Measurements from ENCODE around the gene CNGA2.

GRCh38 chrX:151711154-151711553 is 23.4 kb upstream of the CNGA2 start:
- TF ChIP-seq POLR2AphosphoS5 (IDR thresholded peaks at IDR 0.05; ENCODE audit: low read length) (no peak), BCL3 (IDR thresholded peaks at IDR 0.05; ENCODE audit: borderline replicate concordance, insufficient read depth, low read depth, low read length, poor library complexity, severe bottlenecking) (no peak), FOXK2 (IDR thresholded peaks at IDR 0.05) (no peak), EZH2 (IDR thresholded peaks at IDR 0.05; ENCODE audit: borderline replicate concordance, control insufficient read depth, low read depth, low read length) (no peak), ESRRA (IDR thresholded peaks at IDR 0.05; ENCODE audit: low read length) (no peak), POLR2A (IDR thresholded peaks at IDR 0.05; ENCODE audit: low read depth, low read length) (no peak), ZNF274 (IDR thresholded peaks at IDR 0.05; ENCODE audit: insufficient read depth, insufficient read length) (no peak), POLR2AphosphoS2 (IDR thresholded peaks at IDR 0.05; ENCODE audit: low read depth, low read length) (no peak), ZBED1 (IDR thresholded peaks at IDR 0.05; ENCODE audit: borderline replicate concordance) (no peak)
- TF ChIP-seq, protein P1, sequence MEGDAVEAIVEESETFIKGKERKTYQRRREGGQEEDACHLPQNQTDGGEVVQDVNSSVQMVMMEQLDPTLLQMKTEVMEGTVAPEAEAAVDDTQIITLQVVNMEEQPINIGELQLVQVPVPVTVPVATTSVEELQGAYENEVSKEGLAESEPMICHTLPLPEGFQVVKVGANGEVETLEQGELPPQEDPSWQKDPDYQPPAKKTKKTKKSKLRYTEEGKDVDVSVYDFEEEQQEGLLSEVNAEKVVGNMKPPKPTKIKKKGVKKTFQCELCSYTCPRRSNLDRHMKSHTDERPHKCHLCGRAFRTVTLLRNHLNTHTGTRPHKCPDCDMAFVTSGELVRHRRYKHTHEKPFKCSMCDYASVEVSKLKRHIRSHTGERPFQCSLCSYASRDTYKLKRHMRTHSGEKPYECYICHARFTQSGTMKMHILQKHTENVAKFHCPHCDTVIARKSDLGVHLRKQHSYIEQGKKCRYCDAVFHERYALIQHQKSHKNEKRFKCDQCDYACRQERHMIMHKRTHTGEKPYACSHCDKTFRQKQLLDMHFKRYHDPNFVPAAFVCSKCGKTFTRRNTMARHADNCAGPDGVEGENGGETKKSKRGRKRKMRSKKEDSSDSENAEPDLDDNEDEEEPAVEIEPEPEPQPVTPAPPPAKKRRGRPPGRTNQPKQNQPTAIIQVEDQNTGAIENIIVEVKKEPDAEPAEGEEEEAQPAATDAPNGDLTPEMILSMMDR (IDR thresholded peaks at IDR 0.05 in 2 of 3, conservative IDR thresholded peaks at IDR 0.05 in 1 of 3; ENCODE audit: control insufficient read depth in 2 of 3, extremely low read depth in 1 of 3, insufficient read depth in 1 of 3, low read depth in 3 of 3, low read length in 3 of 3): no peak

Data from GM12878 (cell line).